HUES64 (cell line): ENCODE data around the gene WWP2. TPM values are rescaled to one million over a fixed set of nuclear protein-coding genes. Genes with fewer than 3 reads are reported as not detected.

Source experiments
- H3K27ac ChIP-seq: 2 replicates; pipeline ENCODE4 v1.7.0; 2013; ENCODE audit warnings: low read depth, low read length, inconsistent platforms
- H3K27me3 ChIP-seq: 2 replicates; pipeline ENCODE4 v1.6.1; 2013; ENCODE audit warnings: mild to moderate bottlenecking, low read length; ENCODE audit not compliant: insufficient read depth
- H3K36me3 ChIP-seq: 2 replicates; pipeline ENCODE4 v1.6.1; 2013; ENCODE audit warnings: mild to moderate bottlenecking, low read length; ENCODE audit not compliant: insufficient read depth
- H3K4me1 ChIP-seq: 2 replicates; pipeline ENCODE4 v1.6.1; 2013; ENCODE audit warnings: mild to moderate bottlenecking, low read length, moderate library complexity; ENCODE audit not compliant: insufficient read depth
- H3K4me3 ChIP-seq: 2 replicates; pipeline ENCODE4 v1.5.1; 2013; ENCODE audit warnings: mild to moderate bottlenecking, low read length, moderate library complexity
- H3K9ac ChIP-seq: 2 replicates; pipeline ENCODE4 v1.6.1; 2013; ENCODE audit warnings: mild to moderate bottlenecking, low read depth, low read length
- H3K9me3 ChIP-seq: 2 replicates; pipeline ENCODE4 v1.6.1; 2013; ENCODE audit warnings: low read depth, low read length; ENCODE audit not compliant: insufficient read depth
- WGBS: fragments of 150-250, 120-280 bp; methylation state at CpG from one replicate; pipeline ENCODE4 v1.1.7; 2013; ENCODE audit warnings: missing lambda C conversion rate; 5-methylcytosine and 5-hydroxymethylcytosine counted together
- polyA plus RNA-seq, 2 experiments: library from polyadenylated mRNA; stranded (reverse); fragments of 50-300 nt; gene quantifications; one replicate each; pipeline ENCODE4 v1.2.3, GENCODE V29; 2013

Gene WWP2
- 26.4 TPM for polyA plus RNA-seq (2013, experiment 1 of 2)
- 21.9 TPM for polyA plus RNA-seq (2013, experiment 2 of 2)

- H3K27me3 ChIP-seq = no peaks in the 10 kb centered on the region
- 2% methylated on average over 68 of the region's 68 CpGs for WGBS
- peak within 1 kb of the TSS; percentile 78 for H3K9ac ChIP-seq
- H3K9me3 ChIP-seq = no peaks in the 10 kb centered on the region
- no peaks in the 10 kb centered on the region for H3K36me3 ChIP-seq
- H3K4me1 ChIP-seq = peaks cover 12% of the 10 kb centered on the region; the same call in 1 of the 2 replicates
- H3K27ac ChIP-seq = peak within 1 kb of the TSS; percentile 80; the same call in 1 of the 2 replicates
- H3K4me3 ChIP-seq = peak within 1 kb of the TSS; percentile 77
Measured at GRCh38 chr16:69761983-69762813, at the start of gene WWP2. WWP2 (plus strand) TSS chr16:69762332; CDS start chr16:69787011, 24,679 bp downstream.

DNA sequence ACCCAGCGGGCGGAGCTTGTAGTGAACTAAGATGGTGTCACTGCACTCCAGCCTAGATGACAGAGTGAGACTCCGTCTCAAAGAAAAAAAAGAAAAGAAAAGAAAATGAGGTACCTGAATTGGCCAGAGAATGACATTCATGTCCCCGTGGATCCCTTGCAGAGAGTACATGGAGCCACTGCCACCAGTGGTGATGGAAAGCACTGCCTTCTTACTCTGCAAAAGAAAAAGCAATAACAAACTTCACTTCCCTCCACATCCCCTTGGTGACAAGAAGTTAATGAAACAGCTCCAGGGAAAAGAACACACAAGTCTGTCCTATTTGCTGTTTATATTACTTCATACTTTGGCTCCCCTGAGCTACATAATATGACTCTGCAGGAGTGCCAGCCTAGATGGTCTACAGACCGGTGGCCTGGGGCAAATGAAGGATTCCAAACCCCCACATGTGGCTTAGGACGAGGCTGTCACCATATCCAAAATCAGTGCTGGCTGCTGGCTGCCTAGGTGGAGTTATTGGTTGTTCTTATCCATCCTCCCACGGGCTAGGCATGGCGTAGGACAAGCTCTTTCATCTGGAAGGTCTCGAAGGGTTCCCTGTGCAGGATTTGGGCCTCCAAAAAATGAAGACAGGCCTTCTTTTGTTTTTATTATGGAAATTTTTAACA is 49.1 kb upstream of the WWP2 start:
- Histone ChIP-seq H3K9me3 (no peaks in the 10 kb centered on the region), H3K27me3 (no peaks in the 10 kb centered on the region), H3K9ac (no peak overlapping the region), H3K4me1 (no peaks in the 10 kb centered on the region), H3K4me3 (no peak overlapping the region), H3K27ac (no peak overlapping the region), H3K36me3 (peaks cover 50% of the 10 kb centered on the region)
- 95% methylated on average over 9 of the region's 9 CpGs for WGBS

DNA sequence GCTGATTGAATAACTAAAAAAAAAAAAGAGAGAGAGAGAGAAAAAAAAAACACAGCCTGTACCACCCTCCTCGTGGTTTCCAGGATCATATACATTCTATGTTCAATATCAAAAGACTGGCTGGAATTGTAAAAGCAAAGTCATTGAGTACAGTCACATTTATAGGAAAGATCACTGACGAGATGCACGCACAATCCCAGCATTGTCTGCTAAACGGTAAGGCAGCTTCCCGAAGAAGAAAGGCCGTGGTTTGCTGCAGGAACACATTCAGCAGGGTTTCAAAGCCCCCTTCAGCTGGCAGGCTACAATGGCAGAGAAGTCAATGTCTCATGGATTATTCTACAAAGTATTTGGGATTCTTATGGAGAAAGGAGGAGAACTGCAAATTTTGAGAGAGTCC is 45.1 kb upstream of the WWP2 start:
- peaks cover 38% of the 10 kb centered on the region for H3K36me3 ChIP-seq
- WGBS = 95% methylated on average over 5 of the region's 6 CpGs
- H3K4me3 ChIP-seq = no peak overlapping the region
- H3K9ac ChIP-seq = no peak overlapping the region
- H3K27ac ChIP-seq = no peak overlapping the region
- no peaks in the 10 kb centered on the region for H3K9me3 ChIP-seq
- no peaks in the 10 kb centered on the region for H3K27me3 ChIP-seq
- H3K4me1 ChIP-seq = no peaks in the 10 kb centered on the region

DNA sequence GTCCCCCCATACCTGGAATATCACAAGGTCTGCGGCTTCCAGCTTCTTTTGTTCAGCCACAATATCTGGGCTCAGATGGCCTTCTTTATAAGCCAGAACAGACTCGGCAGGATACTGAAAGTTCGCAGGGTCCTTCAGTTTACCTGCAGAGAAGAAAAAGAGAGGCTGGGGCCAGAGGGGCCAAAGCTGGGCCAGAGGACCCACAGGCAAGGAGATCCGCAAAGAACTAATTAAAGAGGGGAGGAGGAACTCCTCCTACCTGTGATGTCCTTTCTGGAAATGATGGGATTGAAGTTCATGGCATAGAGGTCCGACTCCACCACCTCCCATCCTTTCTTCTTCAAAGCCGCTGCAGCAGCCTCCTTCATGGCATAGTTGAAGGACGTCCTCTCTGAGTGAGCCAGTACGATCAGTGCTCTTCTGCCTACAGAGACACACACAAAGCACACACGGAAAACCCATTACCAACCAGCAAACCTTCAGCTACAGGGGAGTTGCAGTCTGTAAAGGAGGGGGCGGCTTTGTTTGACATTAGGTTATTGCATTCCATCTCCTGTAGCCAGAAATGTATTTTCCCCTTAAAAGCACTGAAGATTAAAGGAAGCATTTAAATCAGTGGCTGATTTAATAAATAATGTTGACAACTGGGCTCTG is 43.9 kb upstream of the WWP2 start:
- Histone ChIP-seq H3K9me3 (no peaks in the 10 kb centered on the region), H3K9ac (no peak overlapping the region), H3K36me3 (peaks cover 28% of the 10 kb centered on the region), H3K4me1 (no peaks in the 10 kb centered on the region), H3K27ac (no peak overlapping the region), H3K27me3 (no peaks in the 10 kb centered on the region), H3K4me3 (no peak overlapping the region)
- WGBS = 95% methylated on average over 9 of the region's 10 CpGs

- H3K4me1 ChIP-seq = peaks cover 6% of the 10 kb centered on the region
- H3K4me3 ChIP-seq = no peak overlapping the region
- H3K36me3 ChIP-seq = peaks cover 19% of the 10 kb centered on the region
- no peak overlapping the region for H3K27ac ChIP-seq
- no peak overlapping the region for H3K9ac ChIP-seq
- 95% methylated on average over 10 of the region's 10 CpGs for WGBS
- H3K9me3 ChIP-seq = no peaks in the 10 kb centered on the region
- H3K27me3 ChIP-seq = no peaks in the 10 kb centered on the region
Measured at GRCh38 chr16:69720822-69721430, 41.2 kb upstream of the WWP2 start.

GRCh38 chr16:69721441-69721957 is 40.6 kb upstream of the WWP2 start:
- peaks cover 9% of the 10 kb centered on the region for H3K4me1 ChIP-seq
- H3K9me3 ChIP-seq = no peaks in the 10 kb centered on the region
- peaks cover 18% of the 10 kb centered on the region for H3K36me3 ChIP-seq
- WGBS = 87% methylated on average over 5 of the region's 6 CpGs
- no peaks in the 10 kb centered on the region for H3K27me3 ChIP-seq
- no peak overlapping the region for H3K9ac ChIP-seq
- H3K27ac ChIP-seq = no peak overlapping the region
- no peak overlapping the region for H3K4me3 ChIP-seq

- no peak overlapping the region for H3K9ac ChIP-seq
- no peaks in the 10 kb centered on the region for H3K9me3 ChIP-seq
- H3K36me3 ChIP-seq = no peaks in the 10 kb centered on the region
- no peak overlapping the region for H3K4me3 ChIP-seq
- H3K27me3 ChIP-seq = no peaks in the 10 kb centered on the region
- 94% methylated on average over 2 of the region's 2 CpGs for WGBS
- H3K27ac ChIP-seq = no peak overlapping the region
- peaks cover 22% of the 10 kb centered on the region for H3K4me1 ChIP-seq
Measured at GRCh38 chr16:69724414-69724873, 37.7 kb upstream of the WWP2 start.

- Histone ChIP-seq H3K9ac (no peak overlapping the region), H3K4me3 (peak overlapping the region; percentile 77; the same call in 1 of the 2 replicates), H3K36me3 (no peaks in the 10 kb centered on the region), H3K27ac (peak overlapping the region; percentile 31; the same call in 1 of the 2 replicates), H3K27me3 (no peaks in the 10 kb centered on the region), H3K4me1 (peaks cover 22% of the 10 kb centered on the region), H3K9me3 (no peaks in the 10 kb centered on the region)
- 64% methylated on average over 6 of the region's 6 CpGs for WGBS
Measured at GRCh38 chr16:69724981-69725479, 37.1 kb upstream of the WWP2 start.

DNA sequence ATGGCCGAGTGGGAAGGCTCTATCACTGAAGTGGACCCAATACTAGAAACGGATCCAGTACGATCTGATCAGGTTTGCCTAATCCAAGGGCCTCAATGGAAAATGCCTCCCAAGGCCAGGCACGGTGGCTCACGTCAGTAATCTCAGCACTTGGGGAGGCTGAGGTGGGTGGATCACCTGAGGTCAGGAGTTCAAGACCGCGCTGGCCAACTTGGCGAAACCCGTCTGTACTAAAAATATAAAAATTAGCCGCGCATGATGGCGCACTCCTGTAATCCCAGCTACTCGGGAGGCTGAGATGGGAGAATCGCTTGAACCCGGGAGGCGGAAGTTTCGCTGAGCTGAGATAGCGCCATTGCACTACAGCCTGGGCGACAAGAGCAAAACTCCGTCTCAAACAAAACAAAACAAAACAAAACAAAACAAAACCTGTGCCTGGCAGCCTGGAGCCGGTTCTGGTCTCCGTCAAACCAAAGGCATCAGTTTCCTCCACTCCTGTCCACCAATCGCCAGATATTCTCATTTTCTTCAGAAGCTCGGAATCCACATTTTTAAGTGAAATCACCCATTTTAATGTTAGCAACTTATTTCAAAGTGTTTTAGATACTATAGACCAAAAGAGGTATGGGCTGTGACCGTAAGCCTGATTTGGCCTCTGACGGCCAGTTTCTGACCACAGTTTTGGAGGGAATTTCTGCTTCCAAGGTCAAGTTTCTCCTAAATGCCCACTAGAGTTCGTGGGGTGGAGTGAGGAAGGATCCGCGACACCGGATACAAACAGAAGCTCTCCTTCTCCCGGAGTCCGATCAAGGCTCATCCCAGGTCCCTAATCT is 36.4 kb upstream of the WWP2 start:
- H3K9me3 ChIP-seq = no peaks in the 10 kb centered on the region
- no peaks in the 10 kb centered on the region for H3K27me3 ChIP-seq
- H3K4me1 ChIP-seq = peaks cover 22% of the 10 kb centered on the region
- H3K36me3 ChIP-seq = no peaks in the 10 kb centered on the region
- H3K4me3 ChIP-seq = peak overlapping the region; percentile 77
- WGBS = 74% methylated on average over 32 of the region's 32 CpGs
- H3K9ac ChIP-seq = peak overlapping the region; percentile 91
- peak overlapping the region; percentile 94 for H3K27ac ChIP-seq
